Measurements from ENCODE around the gene ZFAND6.
"Not testable (repeated sequence)": the region's sequence is repeated elsewhere in the genome, so short reads cannot be mapped to it uniquely, and the experiment has no call there.

Gene ZFAND6

GRCh38 chr15:80058851-80059785, at the start of gene ZFAND6:
Gene ZFAND6 (plus strand): TSS chr15:80059676. CDS start chr15:80120345, 60,669 bp downstream.
- DNase-seq = peak; percentile 95

DNA sequence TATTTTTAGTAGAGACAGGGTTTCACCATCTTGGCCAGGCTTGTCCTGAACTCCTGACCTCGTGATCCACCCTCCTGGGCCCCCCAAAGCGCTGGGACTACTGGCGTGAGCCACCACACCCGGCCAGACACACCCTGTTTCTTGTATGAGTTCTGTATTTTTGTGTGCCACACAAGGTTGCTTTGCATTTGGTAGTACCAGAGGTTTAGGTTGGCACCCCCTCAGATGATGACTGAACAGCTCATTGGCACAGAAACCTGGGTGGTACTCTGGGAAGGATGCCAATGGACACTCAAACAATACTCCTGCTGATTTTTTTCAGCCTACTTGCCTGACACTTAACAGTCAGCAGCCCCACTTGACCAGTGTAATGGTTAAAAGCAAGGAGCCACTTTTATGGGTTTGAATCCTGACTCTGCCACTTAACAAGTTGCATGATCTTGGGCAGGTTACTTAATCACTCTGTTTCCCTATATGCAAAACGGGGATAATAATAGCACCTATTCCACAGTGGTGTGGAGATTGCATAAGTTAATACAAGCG, 49.3 kb upstream of the ZFAND6 start:
- DNase-seq = no peak

DNA sequence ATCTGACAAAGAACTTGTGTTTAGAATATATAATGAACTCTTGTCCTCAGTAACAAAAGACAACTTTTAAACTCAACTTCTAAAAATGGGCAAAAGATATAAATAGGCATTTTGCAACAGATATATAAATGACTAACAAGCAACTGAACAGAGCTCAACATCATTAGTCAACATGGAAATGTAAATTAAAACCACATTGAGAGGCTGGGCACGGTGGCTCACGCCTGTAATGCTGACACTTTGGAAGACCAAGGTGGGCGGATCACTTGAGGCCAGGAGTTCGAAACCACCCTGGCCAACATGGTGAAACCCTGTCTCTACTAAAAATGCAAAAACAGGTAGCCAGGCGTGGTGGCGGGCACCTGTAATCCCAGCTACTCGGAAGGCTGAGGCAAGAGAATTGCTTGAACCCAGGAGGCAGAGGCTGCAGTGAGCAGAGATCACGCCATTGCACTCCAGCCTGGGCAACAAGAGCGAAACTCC, 48.4 kb upstream of the ZFAND6 start:
- not testable (repeated sequence) for DNase-seq

- no peak for DNase-seq
These were observed 47.9 kb upstream of the ZFAND6 start for GRCh38 chr15:80011596-80011995.

- no peak for DNase-seq
These were observed 47.3 kb upstream of the ZFAND6 start for GRCh38 chr15:80012060-80012726.

DNA sequence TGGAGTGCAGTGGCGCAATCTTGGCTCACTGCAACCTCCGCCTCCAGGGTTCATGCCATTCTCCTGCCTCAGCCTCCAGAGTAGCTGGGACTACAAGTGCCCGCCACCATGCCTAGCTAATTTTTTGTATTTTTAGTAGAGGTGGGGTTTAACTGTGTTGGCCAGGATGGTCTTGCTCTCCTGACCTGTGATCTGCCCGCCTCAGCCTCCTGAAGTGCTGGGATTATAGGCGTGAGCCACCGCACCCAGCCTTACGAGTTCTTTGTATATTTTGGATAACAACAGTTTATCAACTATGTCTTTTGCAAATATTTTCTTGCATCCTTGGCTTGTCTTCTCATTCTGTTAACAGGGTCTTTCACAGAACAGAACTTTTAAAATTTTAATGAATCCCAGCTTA, 45.3 kb upstream of the ZFAND6 start:
- DNase-seq = not testable (repeated sequence)

DNA sequence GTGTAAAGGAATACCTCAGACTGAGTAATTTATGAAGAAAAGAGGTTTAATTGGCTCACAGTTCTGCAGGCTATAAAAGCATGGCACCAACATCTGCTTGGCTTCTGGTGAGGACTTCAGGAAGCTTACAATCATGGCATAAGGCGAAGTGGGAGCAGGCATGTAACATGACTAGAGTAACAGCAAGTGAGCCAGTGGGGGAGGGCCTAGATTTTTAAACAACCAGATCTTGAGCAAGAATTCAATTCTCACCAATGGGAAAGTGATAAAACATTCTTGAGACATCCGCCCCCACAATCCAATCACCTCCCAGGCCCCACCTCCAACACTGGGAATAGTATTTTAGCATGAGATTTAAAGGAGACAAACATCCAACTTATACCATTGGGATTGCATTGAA, 44.3 kb upstream of the ZFAND6 start:
- DNase-seq = no peak

DNA sequence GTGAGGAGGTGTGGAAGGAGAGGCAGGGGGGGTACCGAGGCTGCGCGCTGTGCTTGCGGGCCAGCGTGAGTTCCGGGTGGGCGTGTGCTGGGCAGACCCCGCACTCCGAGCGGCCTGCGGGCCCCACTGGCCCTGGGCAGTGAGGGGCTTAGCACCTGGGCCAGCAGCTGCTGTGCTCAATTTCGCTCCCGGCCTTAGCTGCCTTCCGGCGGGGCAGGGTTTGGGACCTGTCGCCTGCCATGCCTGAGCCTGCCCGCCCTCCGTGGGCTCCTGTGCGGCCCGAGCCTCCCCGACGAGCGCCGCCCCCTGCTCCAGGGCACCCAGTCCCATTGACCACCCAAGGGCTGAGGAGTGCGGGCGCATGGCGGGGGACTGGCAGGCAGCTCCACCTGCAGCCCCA, 43.0 kb upstream of the ZFAND6 start:
- DNase-seq = not testable (repeated sequence)

GRCh38 chr15:80017139-80017538, 42.3 kb upstream of the ZFAND6 start:
- not testable (repeated sequence) for DNase-seq

DNA sequence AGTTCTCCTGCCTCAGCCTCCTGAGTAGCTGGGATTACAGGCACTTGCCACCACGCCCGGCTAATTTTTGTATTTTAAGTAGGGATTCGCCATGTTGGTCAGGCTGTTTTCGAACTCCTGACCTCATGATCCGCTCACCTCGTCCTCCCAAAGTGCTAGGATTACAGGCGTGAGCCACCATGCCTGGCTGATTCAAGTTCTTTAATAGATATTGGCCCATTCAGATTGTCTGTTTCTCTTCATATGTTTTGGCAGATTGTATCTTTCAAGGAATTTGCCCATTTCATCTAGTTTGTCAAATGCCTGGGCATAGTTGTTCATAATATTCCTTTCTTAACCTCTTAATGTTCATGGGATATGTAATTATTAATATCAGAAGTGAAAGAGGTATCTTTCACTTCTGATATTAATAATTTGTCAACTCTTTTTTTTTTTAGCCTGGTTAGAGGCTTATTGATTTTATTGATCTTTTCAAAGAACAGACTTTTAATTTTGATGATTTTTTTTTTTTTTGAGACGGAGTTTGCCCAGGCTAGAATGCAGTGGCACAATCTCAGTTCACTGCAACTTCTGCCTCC, 40.2 kb upstream of the ZFAND6 start:
- no peak for DNase-seq

- DNase-seq = not testable (repeated sequence)
These were observed 39.3 kb upstream of the ZFAND6 start for GRCh38 chr15:80020149-80020548.

DNA sequence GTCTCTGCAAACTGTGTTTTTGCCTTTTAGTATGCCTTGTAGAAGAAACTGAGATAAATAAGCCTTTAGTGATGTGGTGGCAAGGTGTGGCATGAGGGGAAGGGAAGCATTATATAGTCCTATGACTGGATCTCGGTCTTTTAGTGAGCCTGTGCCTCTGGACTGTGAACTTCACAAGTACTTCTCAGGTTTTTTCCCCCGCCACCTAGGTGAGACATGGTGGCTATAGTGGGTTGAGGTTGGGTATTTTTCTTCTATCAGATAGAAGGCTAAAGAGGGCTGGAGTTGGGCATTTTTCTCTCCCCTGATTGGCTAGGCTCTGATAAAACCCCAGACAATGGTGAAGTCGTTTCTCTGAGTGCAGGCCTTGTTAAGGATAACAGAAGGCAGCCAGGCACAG, 38.7 kb upstream of the ZFAND6 start:
- DNase-seq = no peak

DNA sequence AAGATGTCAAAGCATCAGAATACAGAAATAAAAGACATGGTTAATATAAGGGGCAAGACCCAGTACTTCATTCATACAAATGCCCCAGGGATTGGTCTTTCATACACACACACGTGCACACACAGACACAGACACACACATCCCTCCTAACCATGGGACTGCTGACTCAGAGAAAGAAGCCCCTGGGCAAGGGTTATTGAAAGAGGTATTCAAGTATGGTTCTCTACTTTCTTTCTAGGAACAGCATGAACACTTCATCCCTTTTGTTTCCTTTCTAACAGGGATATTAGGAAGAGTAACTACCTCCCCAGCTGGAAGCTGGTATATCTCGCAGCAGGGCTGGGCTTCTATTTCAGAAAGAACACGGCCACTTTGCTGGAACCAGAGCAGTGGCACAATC, 33.2 kb upstream of the ZFAND6 start:
- no peak for DNase-seq

DNA sequence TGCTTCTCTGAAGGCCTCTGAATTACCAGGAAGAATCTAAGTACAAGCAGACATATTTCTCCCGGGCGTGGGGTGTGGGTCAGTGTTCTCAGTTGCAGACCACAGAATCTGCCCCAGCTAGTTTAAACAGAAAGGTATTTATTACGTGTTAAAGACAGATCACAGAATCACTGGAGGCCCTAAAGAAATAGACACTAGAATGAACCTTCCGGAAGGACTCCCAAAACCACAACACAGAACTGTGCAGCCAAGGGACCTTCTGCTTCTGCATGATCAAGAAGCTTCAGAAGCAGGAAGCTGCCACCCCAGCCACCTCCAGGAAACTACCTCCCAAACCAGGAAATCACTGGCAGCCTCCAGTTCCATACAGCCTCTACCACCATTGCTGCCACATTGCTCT, 32.7 kb upstream of the ZFAND6 start:
- DNase-seq = no peak

DNA sequence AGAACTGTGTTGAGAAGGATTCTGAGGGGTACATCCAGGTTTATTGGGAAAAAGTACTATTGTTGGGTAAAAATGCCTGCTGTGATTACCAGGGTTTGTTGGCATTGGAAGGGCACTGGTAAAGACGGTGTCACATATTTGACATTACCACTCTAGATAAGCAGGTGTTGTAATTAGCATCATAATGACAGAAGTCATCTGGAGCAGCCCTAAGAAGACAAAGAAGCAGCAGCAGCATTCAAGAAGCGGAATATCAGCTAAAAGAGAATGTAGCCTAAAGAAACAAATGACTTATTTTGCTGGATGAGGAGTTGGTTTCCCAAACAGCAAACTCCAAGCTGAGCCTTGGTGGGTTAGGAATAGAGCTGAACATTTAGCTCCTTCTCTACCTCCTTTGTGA, 30.5 kb upstream of the ZFAND6 start:
- no peak for DNase-seq

GRCh38 chr15:80031841-80032240, 27.6 kb upstream of the ZFAND6 start:
- no peak for DNase-seq

- no peak for DNase-seq
These were observed 24.8 kb upstream of the ZFAND6 start for GRCh38 chr15:80034629-80035028.

- DNase-seq = no peak
These were observed 23.4 kb upstream of the ZFAND6 start for GRCh38 chr15:80036071-80036470.

DNA sequence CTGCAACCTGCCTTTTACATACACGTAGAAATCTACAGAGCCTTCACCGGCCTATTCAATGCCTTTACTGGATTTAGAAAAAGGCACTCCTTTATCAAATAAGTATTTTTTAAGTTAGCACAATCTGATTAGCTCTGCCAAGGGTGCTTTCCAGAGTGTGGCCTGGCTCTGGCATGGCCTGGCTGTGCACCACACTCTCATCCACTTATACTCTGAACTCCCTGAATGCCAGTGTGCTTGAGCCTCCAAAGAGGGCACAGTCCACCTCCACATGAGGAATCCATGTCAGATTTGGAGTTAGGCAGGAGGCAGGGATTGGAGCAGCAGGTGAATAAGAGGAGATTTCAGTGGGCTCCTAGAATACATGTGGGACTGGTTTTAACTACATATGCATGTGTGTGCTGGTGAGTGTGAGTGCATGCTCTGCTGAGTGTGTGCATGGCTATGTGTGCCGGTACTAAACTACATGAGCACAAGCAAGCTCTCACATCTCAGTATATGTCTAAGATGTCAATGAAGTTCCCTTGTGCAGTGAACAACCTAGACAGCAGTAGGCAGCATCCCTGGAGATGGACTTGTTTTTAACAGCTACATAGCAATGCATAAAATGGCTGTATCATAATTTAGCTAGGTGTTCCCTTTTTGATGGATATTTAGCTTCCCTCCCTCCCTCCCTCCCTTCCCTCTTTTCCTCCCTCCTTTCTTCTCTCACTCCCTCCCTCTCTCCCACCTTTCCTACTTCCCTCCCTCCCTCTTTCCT, 17.8 kb upstream of the ZFAND6 start:
- no peak for DNase-seq

GRCh38 chr15:80042568-80042967, 16.9 kb upstream of the ZFAND6 start:
- no peak for DNase-seq

DNA sequence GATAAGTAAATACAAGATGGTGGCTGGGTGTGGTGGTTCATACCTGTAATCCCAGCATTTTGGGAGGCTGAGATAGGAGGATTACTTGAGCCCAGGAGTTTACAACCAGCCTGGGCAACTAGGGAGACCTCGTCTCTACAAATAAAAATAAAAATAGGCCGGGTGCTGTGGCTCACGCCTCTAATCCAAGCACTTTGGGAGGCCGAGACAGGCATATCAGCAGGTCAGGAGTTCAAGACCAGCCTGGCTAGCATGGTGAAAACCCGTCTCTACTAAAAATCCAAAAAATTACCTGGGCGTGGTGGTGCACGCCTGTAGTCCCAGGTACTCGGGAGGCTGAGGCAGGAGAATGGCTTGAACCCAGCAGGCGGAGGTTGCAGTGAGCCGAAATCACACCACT, 14.3 kb upstream of the ZFAND6 start:
- not testable (repeated sequence) for DNase-seq

DNA sequence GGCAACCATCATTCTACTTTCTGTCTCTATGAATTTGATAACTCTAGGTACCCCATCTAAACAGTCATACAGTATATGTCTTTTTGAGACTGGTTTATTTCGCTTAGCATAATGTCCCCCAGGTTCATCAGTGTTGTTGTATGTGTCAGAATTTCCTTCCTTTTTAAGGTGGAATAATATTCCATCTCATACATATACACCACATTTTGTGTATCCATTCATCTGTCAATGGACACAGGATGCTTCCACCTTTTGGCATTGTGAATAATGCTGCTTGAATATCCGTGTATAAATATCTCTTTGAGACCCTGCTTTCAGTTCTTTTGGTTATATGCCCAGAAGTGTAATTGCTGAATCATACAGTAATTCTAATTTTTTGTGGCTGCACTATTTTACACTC, 10.4 kb upstream of the ZFAND6 start:
- DNase-seq = no peak

Measured in CD4-positive, alpha-beta T cell treated with Interleukin-10 for 1 hour (primary cell).